HFF-Myc (cell line): Measurements from ENCODE around the gene WDR54.

Experiments
- DNase-seq: peaks from one replicate; pipeline ENCODE4 v3.0.0-alpha.2; 2011; ENCODE audit warnings: low read depth; ENCODE audit errors: extremely low read depth
- H3K4me3 ChIP-seq: replicated peaks from 2 replicates; pipeline ENCODE4 v1.5.1; 2011; ENCODE audit warnings: low read depth, mild to moderate bottlenecking, control low read depth, low read length
- TF ChIP-seq, protein P1 (sequence below): IDR thresholded peaks from 2 replicates; pipeline ENCODE4 v1.5.1; 2012; ENCODE audit warnings: mild to moderate bottlenecking, low read depth, low read length, control low read depth; ENCODE audit errors: missing control alignments

Gene WDR54

DNA sequence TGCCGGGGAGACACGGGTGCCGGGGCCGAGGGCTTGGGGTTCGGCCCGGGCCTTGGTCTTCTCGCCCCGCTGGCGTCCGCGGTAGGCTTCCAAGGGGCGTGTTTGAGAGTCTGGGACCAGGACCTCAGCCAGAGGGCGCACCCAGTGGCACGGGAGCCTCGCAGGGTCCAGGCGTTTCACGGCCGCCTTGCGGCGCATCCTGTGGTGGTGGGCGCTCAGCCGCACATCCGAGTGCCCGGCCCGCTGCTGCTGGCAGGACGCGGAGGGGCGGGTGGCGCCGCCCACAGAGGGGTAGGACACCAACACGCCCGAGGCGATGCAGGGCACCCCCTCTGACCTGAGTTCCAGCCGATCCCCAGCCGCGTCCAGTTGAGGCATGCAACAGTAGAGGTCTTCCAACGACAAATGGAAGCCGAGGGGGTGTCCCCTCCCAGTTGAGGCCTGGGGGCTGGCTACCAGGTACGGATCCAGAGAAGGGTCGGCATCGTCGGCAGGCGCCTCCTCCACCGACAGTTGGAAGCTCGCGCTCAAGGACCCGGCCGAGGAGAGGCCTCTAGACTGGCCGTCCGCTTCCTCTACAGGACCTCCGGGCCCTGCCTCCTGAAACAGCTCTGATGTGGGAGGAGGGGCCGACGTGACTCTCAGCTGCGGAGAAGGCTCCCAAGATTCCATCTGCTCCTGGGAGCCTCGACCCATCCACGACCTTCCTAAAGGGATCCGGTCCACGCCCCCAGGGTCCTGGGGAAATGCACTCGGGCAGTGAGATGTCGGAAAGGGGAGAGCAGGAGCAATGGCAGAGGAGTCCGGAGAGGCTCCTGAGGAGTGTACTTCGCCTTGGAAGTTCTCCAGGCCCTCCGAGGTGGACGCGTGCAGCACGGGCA is 6.4 kb upstream of the WDR54 start:
- TF ChIP-seq, protein P1, sequence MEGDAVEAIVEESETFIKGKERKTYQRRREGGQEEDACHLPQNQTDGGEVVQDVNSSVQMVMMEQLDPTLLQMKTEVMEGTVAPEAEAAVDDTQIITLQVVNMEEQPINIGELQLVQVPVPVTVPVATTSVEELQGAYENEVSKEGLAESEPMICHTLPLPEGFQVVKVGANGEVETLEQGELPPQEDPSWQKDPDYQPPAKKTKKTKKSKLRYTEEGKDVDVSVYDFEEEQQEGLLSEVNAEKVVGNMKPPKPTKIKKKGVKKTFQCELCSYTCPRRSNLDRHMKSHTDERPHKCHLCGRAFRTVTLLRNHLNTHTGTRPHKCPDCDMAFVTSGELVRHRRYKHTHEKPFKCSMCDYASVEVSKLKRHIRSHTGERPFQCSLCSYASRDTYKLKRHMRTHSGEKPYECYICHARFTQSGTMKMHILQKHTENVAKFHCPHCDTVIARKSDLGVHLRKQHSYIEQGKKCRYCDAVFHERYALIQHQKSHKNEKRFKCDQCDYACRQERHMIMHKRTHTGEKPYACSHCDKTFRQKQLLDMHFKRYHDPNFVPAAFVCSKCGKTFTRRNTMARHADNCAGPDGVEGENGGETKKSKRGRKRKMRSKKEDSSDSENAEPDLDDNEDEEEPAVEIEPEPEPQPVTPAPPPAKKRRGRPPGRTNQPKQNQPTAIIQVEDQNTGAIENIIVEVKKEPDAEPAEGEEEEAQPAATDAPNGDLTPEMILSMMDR = peak; percentile 25
- H3K4me3 ChIP-seq = peak overlapping the region; percentile 29
- no peak for DNase-seq

GRCh38 chr2:74415762-74416395 is 5.7 kb upstream of the WDR54 start:
- no peak overlapping the region for H3K4me3 ChIP-seq
- no peak for DNase-seq
- TF ChIP-seq, protein P1 = no peak

DNA sequence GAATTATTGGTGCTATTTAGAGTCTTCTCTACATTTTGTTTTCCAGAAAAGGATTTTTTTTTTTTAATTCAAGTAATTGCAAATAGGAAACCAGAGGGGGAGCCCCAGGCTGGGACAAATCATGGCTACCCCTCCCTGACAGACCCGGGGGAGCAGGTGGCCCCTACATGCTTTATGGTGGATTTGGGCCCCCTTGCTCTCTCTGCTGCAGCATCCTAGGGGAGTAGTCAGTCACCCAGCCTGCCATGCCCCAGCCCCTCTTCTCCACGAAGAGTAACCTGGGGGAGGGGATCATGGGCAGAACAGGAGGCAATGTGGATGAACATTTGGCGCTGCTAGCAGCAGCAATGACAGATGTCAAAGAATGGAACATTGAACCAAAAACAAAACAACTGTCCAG is 4.8 kb upstream of the WDR54 start:
- no peak overlapping the region for H3K4me3 ChIP-seq
- TF ChIP-seq, protein P1 = no peak
- no peak for DNase-seq

GRCh38 chr2:74417197-74417596 is 4.3 kb upstream of the WDR54 start:
- no peak for DNase-seq
- TF ChIP-seq, protein P1 = no peak
- H3K4me3 ChIP-seq = no peak overlapping the region

GRCh38 chr2:74417763-74418162 is 3.8 kb upstream of the WDR54 start:
- H3K4me3 ChIP-seq = no peak overlapping the region
- no peak for DNase-seq
- TF ChIP-seq, protein P1 = no peak

DNA sequence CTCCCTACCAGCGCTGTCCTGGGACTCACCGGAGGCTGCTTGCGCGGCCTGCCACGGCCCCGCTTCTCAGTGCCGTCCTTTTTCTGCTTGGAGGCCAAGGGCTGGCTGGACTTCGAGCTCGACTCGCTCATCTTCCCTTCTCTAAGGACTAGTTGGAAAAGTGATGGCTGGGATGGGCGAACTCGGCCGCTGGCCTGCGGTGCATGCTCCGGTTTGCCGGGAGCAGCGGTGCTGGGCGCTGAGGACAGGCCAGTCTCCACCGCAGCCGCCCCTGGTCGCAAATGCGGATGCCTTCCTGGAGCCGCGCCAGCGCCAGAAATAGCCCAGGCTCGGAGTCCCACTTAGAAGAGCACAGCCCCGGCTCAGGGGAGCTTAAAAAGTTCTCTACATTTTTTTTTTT is 3.2 kb upstream of the WDR54 start:
- no peak overlapping the region for H3K4me3 ChIP-seq
- no peak for DNase-seq
- TF ChIP-seq, protein P1 = no peak
